H9 (cell line): ENCODE measurements around the gene SCIMP. TPM values are rescaled to one million over a fixed set of nuclear protein-coding genes. Genes with fewer than 3 reads are reported as not detected.

ENCODE experiments used
- DNase-seq: peaks from one replicate; pipeline ENCODE4 v3.0.0-alpha.2; 2017
- H2AFZ ChIP-seq: one replicate; pipeline ENCODE4 v1.6.1; 2013; ENCODE audit warnings: mild to moderate bottlenecking, low read length, control low read depth, moderate library complexity
- H2AK5ac ChIP-seq: 2 replicates; pipeline ENCODE4 v1.6.1; 2013; ENCODE audit warnings: low read length, control low read depth, mixed read lengths; ENCODE audit not compliant: insufficient read length
- H2BK120ac ChIP-seq: one replicate; pipeline ENCODE4 v1.6.1; 2013; ENCODE audit warnings: low read depth, mild to moderate bottlenecking, low read length, control low read depth, inconsistent platforms; ENCODE audit not compliant: poor library complexity, severe bottlenecking
- H2BK12ac ChIP-seq: 2 replicates; pipeline ENCODE4 v1.6.1; 2013; ENCODE audit warnings: low read length, control low read depth, mixed read lengths, low read depth; ENCODE audit not compliant: insufficient read length
- H2BK15ac ChIP-seq: 2 replicates; pipeline ENCODE4 v1.6.1; 2013; ENCODE audit warnings: low read depth, low read length, control low read depth
- H2BK20ac ChIP-seq: one replicate; pipeline ENCODE4 v1.6.1; 2013; ENCODE audit warnings: low read depth, mild to moderate bottlenecking, low read length, control low read depth, inconsistent platforms; ENCODE audit not compliant: poor library complexity, severe bottlenecking
- H2BK5ac ChIP-seq: 2 replicates; pipeline ENCODE4 v1.6.1; 2013; ENCODE audit warnings: low read length, control low read depth, mixed read lengths; ENCODE audit not compliant: insufficient read length
- H3K14ac ChIP-seq: 2 replicates; pipeline ENCODE4 v1.6.1; 2013; ENCODE audit warnings: low read length, control low read depth; ENCODE audit not compliant: insufficient read depth
- H3K18ac ChIP-seq: 2 replicates; pipeline ENCODE4 v1.6.1; 2013; ENCODE audit warnings: low read depth, mild to moderate bottlenecking, mixed read lengths, low read length, control low read depth; ENCODE audit not compliant: insufficient read length
- H3K23ac ChIP-seq: 2 replicates; pipeline ENCODE4 v1.6.1; 2013; ENCODE audit warnings: low read length, control low read depth, mixed read lengths, low read depth; ENCODE audit not compliant: insufficient read length
- H3K23me2 ChIP-seq: 2 replicates; pipeline ENCODE4 v1.6.1; 2013; ENCODE audit warnings: low read depth, mild to moderate bottlenecking, mixed read lengths, low read length, control low read depth; ENCODE audit not compliant: insufficient read length, poor library complexity, severe bottlenecking
- H3K27ac ChIP-seq: 2 replicates; pipeline ENCODE4 v1.5.1; 2013; ENCODE audit warnings: low read length, control low read depth, mixed read lengths, low read depth; ENCODE audit not compliant: insufficient read length
- H3K27me3 ChIP-seq: 2 replicates; pipeline ENCODE4 v1.6.1; 2013; ENCODE audit warnings: low read length, control low read depth, inconsistent platforms; ENCODE audit not compliant: insufficient read depth
- H3K4ac ChIP-seq: 2 replicates; pipeline ENCODE4 v1.6.1; 2013; ENCODE audit warnings: low read depth, mild to moderate bottlenecking, control low read depth, inconsistent platforms, low read length, moderate library complexity
- H3K4me1 ChIP-seq: 2 replicates; pipeline ENCODE4 v1.6.1; 2013; ENCODE audit warnings: low read length, control low read depth, inconsistent platforms; ENCODE audit not compliant: insufficient read depth
- H3K4me2 ChIP-seq: 2 replicates; pipeline ENCODE4 v1.6.1; 2013; ENCODE audit warnings: low read length, control low read depth, mixed read lengths; ENCODE audit not compliant: insufficient read length, insufficient read depth
- H3K56ac ChIP-seq: 2 replicates; pipeline ENCODE4 v1.6.1; 2013; ENCODE audit warnings: low read depth, mild to moderate bottlenecking, mixed read lengths, low read length, control low read depth; ENCODE audit not compliant: insufficient read length
- H3K79me1 ChIP-seq: 2 replicates; pipeline ENCODE4 v1.6.1; 2013; ENCODE audit warnings: low read depth, mild to moderate bottlenecking, moderate library complexity, low read length, control low read depth, inconsistent platforms; ENCODE audit not compliant: insufficient read depth, poor library complexity, severe bottlenecking
- H3K79me2 ChIP-seq: 2 replicates; pipeline ENCODE4 v1.6.1; 2013; ENCODE audit warnings: low read length, control low read depth, inconsistent platforms; ENCODE audit not compliant: insufficient read depth
- H3K9ac ChIP-seq: 2 replicates; pipeline ENCODE4 v1.6.1; 2013; ENCODE audit warnings: low read length, control low read depth, mixed read lengths; ENCODE audit not compliant: insufficient read length; ENCODE audit errors: extremely low read depth
- H3K9me3 ChIP-seq: one replicate; pipeline ENCODE4 v1.6.1; 2013; ENCODE audit warnings: low read depth, low read length, inconsistent platforms; ENCODE audit not compliant: control insufficient read depth
- H3T11ph ChIP-seq: one replicate; pipeline ENCODE4 v1.6.1; 2013; ENCODE audit warnings: mild to moderate bottlenecking, low read length, control low read depth, inconsistent platforms
- H4K20me1 ChIP-seq: one replicate; pipeline ENCODE4 v1.6.1; 2013; ENCODE audit not compliant: control insufficient read depth, insufficient read length, insufficient read depth
- H4K5ac ChIP-seq: 2 replicates; pipeline ENCODE4 v1.6.1; 2013; ENCODE audit warnings: low read depth, mild to moderate bottlenecking, mixed read lengths, low read length, control low read depth; ENCODE audit not compliant: insufficient read length
- H4K8ac ChIP-seq: replicated peaks from 2 replicates; pipeline ENCODE4 v1.6.1; 2013; ENCODE audit warnings: low read length, control low read depth, mixed read lengths, low read depth; ENCODE audit not compliant: insufficient read length
- H4K91ac ChIP-seq: 2 replicates; pipeline ENCODE4 v1.6.1; 2013; ENCODE audit warnings: low read depth, mild to moderate bottlenecking, moderate library complexity, mixed read lengths, low read length, control low read depth; ENCODE audit not compliant: insufficient read length
- H3K27ac Mint-ChIP-seq, 3 experiments: 2 replicates in 2 of 3; 3 replicates in 1 of 3; pipeline ENCODE4 v1.8.0; 2020 to 2021; ENCODE audit warnings: mixed read lengths in 3 of 3, mild to moderate bottlenecking in 1 of 3, moderate library complexity in 1 of 3
- H3K27me3 Mint-ChIP-seq: 2 replicates; pipeline ENCODE4 v1.8.0; 2021; ENCODE audit warnings: low read depth, mild to moderate bottlenecking, moderate library complexity, mixed read lengths
- H3K36me3 Mint-ChIP-seq, 3 experiments: 2 replicates in 2 of 3; 3 replicates in 1 of 3; pipeline ENCODE4 v1.8.0; 2020 to 2021; ENCODE audit warnings: low read depth in 3 of 3, mixed read lengths in 3 of 3; ENCODE audit not compliant: insufficient read depth in 1 of 3
- H3K4me1 Mint-ChIP-seq, 2 experiments: 2 replicates each; pipeline ENCODE4 v1.8.0; 2020; ENCODE audit warnings: mixed read lengths in 2 of 2
- H3K4me3 Mint-ChIP-seq, 2 experiments: 2 replicates in 1 of 2; 3 replicates in 1 of 2; pipeline ENCODE4 v1.8.0; 2020 to 2021; ENCODE audit warnings: mild to moderate bottlenecking in 2 of 2, mixed read lengths in 2 of 2, moderate library complexity in 1 of 2
- H3K9me3 Mint-ChIP-seq, 2 experiments: 2 replicates in 1 of 2; 3 replicates in 1 of 2; pipeline ENCODE4 v1.8.0; 2020; ENCODE audit warnings: mild to moderate bottlenecking in 2 of 2, mixed read lengths in 2 of 2, moderate library complexity in 1 of 2
- WGBS: extraction: QIAGEN DNeasy Blood & Tissue Kit; methylation state at CpG from one replicate; pipeline ENCODE4 v1.1.7; 2013; ENCODE audit warnings: missing lambda C conversion rate, low lambda C conversion rate, mixed read lengths; ENCODE audit not compliant: insufficient read length; ENCODE audit errors: extremely low coverage; 5-methylcytosine and 5-hydroxymethylcytosine counted together
- total RNA-seq: library from RNA; stranded (reverse); gene quantifications from 2 replicates; pipeline ENCODE4 v1.2.1, GENCODE V29; 2021
- TF ChIP-seq, protein P1 (sequence below): fragments of 200-600 bp; sonication (generic); conservative IDR thresholded peaks from 3 replicates; pipeline ENCODE4 v1.8.0; 2021; ENCODE audit warnings: antibody characterized with exemption, mild to moderate bottlenecking

Gene SCIMP
- total RNA-seq, 1 experiment from 2014 or later = not detected

DNA sequence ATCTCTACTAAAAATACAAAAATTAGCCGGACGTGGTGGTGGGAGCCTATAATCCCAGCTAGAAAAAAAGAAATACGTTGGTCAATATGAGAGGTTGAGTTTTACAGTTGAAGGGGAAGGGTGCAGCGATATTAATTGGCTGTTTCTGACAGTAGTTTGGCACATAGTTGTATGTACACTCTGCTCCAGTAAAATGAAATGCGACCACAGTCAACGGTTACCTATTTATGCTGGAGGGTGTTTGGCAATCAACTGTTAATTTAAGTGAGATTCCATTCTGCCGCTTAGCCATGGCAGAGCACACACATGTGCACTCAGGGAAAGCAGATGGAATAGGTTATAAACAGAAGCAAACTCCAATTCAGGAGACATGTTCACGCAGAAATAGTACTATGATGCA, 33.6 kb downstream of the SCIMP start:
- Histone ChIP-seq H3K27me3 (no peaks in the 10 kb centered on the region), H3K4me1 (no peaks in the 10 kb centered on the region), H3K79me2 (no peaks in the 10 kb centered on the region), H3K9me3 (no peaks in the 10 kb centered on the region), H3K56ac (no peak overlapping the region), H2BK5ac (no peak overlapping the region), H3K79me1 (no peaks in the 10 kb centered on the region), H3K27ac (no peak overlapping the region), H4K8ac (no peak overlapping the region), H2BK20ac (no peak overlapping the region), H3T11ph (no peak overlapping the region), H4K91ac (no peak overlapping the region), H4K20me1 (no peaks in the 10 kb centered on the region), H2BK120ac (no peak overlapping the region), H2AK5ac (no peak overlapping the region), H3K18ac (no peak overlapping the region), H3K4me2 (no peak overlapping the region), H3K4ac (no peak overlapping the region), H4K5ac (no peak overlapping the region), H3K23ac (no peak overlapping the region), H3K9ac (no peak overlapping the region), H2BK12ac (no peak overlapping the region), H3K23me2 (no peaks in the 10 kb centered on the region), H2BK15ac (no peak overlapping the region), H3K14ac (no peak overlapping the region), H2AFZ (no peak overlapping the region)
- Mint-ChIP-seq H3K4me1 (no peaks in the 10 kb centered on the region), H3K9me3 (peaks cover 0 to 3% of the 10 kb centered on the region in 2 experiments; a peak in 2 of 5 replicates), H3K27me3 (no peaks in the 10 kb centered on the region; the same call in 1 of the 2 replicates), H3K27ac (no peak overlapping the region), H3K4me3 (no peak overlapping the region), H3K36me3 (no peaks in the 10 kb centered on the region)
- no CpG with 5 or more reads among the region's 8 CpGs for WGBS
- TF ChIP-seq, protein P1, sequence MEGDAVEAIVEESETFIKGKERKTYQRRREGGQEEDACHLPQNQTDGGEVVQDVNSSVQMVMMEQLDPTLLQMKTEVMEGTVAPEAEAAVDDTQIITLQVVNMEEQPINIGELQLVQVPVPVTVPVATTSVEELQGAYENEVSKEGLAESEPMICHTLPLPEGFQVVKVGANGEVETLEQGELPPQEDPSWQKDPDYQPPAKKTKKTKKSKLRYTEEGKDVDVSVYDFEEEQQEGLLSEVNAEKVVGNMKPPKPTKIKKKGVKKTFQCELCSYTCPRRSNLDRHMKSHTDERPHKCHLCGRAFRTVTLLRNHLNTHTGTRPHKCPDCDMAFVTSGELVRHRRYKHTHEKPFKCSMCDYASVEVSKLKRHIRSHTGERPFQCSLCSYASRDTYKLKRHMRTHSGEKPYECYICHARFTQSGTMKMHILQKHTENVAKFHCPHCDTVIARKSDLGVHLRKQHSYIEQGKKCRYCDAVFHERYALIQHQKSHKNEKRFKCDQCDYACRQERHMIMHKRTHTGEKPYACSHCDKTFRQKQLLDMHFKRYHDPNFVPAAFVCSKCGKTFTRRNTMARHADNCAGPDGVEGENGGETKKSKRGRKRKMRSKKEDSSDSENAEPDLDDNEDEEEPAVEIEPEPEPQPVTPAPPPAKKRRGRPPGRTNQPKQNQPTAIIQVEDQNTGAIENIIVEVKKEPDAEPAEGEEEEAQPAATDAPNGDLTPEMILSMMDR = no peak
- no peak for DNase-seq
